IMR-90 (cell line): ENCODE data around the gene GLCCI1.
"Not testable (repeated sequence)": the region's sequence is repeated elsewhere in the genome, so short reads cannot be mapped to it uniquely, and the experiment has no call there.

ENCODE experiments used
- MAZ ChIP-seq: IDR thresholded peaks from 2 replicates; pipeline ENCODE4 v1.6.1; 2012; ENCODE audit warnings: low read depth, mild to moderate bottlenecking, low read length, improper control_type of control experiment, moderate library complexity, borderline replicate concordance
- POLR2A ChIP-seq: IDR thresholded peaks from 2 replicates; pipeline ENCODE4 v1.6.1; 2012; ENCODE audit warnings: mild to moderate bottlenecking, low read depth, low read length
- SMC3 ChIP-seq: fragments of 150-350 bp; IDR thresholded peaks from 2 replicates; pipeline ENCODE4 v1.6.1; 2016; ENCODE audit warnings: low read depth, mild to moderate bottlenecking, antibody characterized with exemption, low read length, moderate library complexity
- USF2 ChIP-seq: fragments of 150-350 bp; IDR thresholded peaks from 2 replicates; pipeline ENCODE4 v1.6.1; 2017; ENCODE audit warnings: mild to moderate bottlenecking, antibody characterized with exemption, low read length, low read depth
- TF ChIP-seq, protein P1 (sequence below): conservative IDR thresholded peaks from 2 replicates; pipeline ENCODE4 v1.5.1; 2012; ENCODE audit warnings: mild to moderate bottlenecking, low read depth, low read length, improper control_type of control experiment

- TF ChIP-seq, protein P1, sequence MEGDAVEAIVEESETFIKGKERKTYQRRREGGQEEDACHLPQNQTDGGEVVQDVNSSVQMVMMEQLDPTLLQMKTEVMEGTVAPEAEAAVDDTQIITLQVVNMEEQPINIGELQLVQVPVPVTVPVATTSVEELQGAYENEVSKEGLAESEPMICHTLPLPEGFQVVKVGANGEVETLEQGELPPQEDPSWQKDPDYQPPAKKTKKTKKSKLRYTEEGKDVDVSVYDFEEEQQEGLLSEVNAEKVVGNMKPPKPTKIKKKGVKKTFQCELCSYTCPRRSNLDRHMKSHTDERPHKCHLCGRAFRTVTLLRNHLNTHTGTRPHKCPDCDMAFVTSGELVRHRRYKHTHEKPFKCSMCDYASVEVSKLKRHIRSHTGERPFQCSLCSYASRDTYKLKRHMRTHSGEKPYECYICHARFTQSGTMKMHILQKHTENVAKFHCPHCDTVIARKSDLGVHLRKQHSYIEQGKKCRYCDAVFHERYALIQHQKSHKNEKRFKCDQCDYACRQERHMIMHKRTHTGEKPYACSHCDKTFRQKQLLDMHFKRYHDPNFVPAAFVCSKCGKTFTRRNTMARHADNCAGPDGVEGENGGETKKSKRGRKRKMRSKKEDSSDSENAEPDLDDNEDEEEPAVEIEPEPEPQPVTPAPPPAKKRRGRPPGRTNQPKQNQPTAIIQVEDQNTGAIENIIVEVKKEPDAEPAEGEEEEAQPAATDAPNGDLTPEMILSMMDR, result not testable (repeated sequence)
- not testable (repeated sequence) for TF ChIP-seq SMC3, POLR2A, MAZ, USF2
These were observed 79.5 kb downstream of the GLCCI1 start for GRCh38 chr7:8048067-8048466.
